DMS53 (cell line): ENCODE results near the gene BTAF1.
"Not testable (repeated sequence)": the region's sequence is repeated elsewhere in the genome, so short reads cannot be mapped to it uniquely, and the experiment has no call there.

Source experiments
- DNase-seq: peaks from one replicate; lab custom pipeline; 2025; lab: John Stamatoyannopoulos, UW

The BTAF1 gene

GRCh38 chr10:91978585-91978984 is 55.0 kb downstream of the BTAF1 start:
- no peak for DNase-seq

GRCh38 chr10:91980319-91980718 is 56.7 kb downstream of the BTAF1 start:
- no peak for DNase-seq

GRCh38 chr10:91983416-91983815 is 59.8 kb downstream of the BTAF1 start:
- DNase-seq: no peak

GRCh38 chr10:91987397-91988037 is 63.9 kb downstream of the BTAF1 start:
- DNase-seq: no peak

- DNase-seq: no peak
Observed at GRCh38 chr10:91992031-91992430, 68.5 kb downstream of the BTAF1 start.

- DNase-seq: no peak
Observed at GRCh38 chr10:91996266-91996665, 72.7 kb downstream of the BTAF1 start.

- no peak for DNase-seq
Observed at GRCh38 chr10:92001581-92001980, 78.0 kb downstream of the BTAF1 start.

- no peak for DNase-seq
Observed at GRCh38 chr10:92001995-92002394, 78.4 kb downstream of the BTAF1 start.

- no peak for DNase-seq
Observed at GRCh38 chr10:92003258-92003657, 79.7 kb downstream of the BTAF1 start.

- no peak for DNase-seq
Observed at GRCh38 chr10:92005978-92006377, 82.4 kb downstream of the BTAF1 start.

GRCh38 chr10:92009445-92009844 is 85.9 kb downstream of the BTAF1 start:
- DNase-seq: no peak

GRCh38 chr10:92010047-92010735 is 86.6 kb downstream of the BTAF1 start:
- no peak for DNase-seq

GRCh38 chr10:92011560-92012214 is 88.1 kb downstream of the BTAF1 start:
- peak; percentile 62 for DNase-seq

GRCh38 chr10:92014620-92015019 is 91.0 kb downstream of the BTAF1 start:
- DNase-seq: peak; percentile 68

- DNase-seq: no peak
Observed at GRCh38 chr10:92024700-92025099, 101.1 kb downstream of the BTAF1 start.

GRCh38 chr10:92025340-92025739 is 101.8 kb downstream of the BTAF1 start:
- DNase-seq: not testable (repeated sequence)

GRCh38 chr10:92027141-92027540 is 103.6 kb downstream of the BTAF1 start:
- DNase-seq: no peak

- no peak for DNase-seq
Observed at GRCh38 chr10:92031580-92031979, 108.0 kb downstream of the BTAF1 start.

GRCh38 chr10:92033070-92033469 is 109.5 kb downstream of the BTAF1 start:
- not testable (repeated sequence) for DNase-seq

- DNase-seq: no peak
Observed at GRCh38 chr10:92038949-92039348, 115.4 kb downstream of the BTAF1 start.

GRCh38 chr10:92042541-92042940 is 119.0 kb downstream of the BTAF1 start:
- no peak for DNase-seq

GRCh38 chr10:92045641-92046106 is 122.1 kb downstream of the BTAF1 start:
- DNase-seq: no peak

- no peak for DNase-seq
Observed at GRCh38 chr10:92047215-92047614, 123.6 kb downstream of the BTAF1 start.
